GM12878 (cell line): Measurements from ENCODE around the gene KCNAB3. TPM values are rescaled to one million over a fixed set of nuclear protein-coding genes. Genes with fewer than 3 reads are reported as not detected.
A peak's percentile ranks its signal among the peaks of the same experiment; 100 is the strongest.

Experiments
- CEBPB ChIP-seq, 2 experiments: fragments of 150-350 bp in 1 of 2; IDR thresholded peaks; 2 replicates each; pipeline ENCODE4 v1.6.1; 2012 to 2014; ENCODE audit warnings: low read depth in 2 of 2, low read length in 2 of 2, borderline replicate concordance in 1 of 2, inconsistent platforms in 1 of 2
- E4F1 ChIP-seq: fragments of 450-650 bp; IDR thresholded peaks from 2 replicates; pipeline ENCODE4 v1.6.1; 2018; ENCODE audit warnings: borderline replicate concordance, mild to moderate bottlenecking; ENCODE audit not compliant: partially characterized antibody
- EZH2 ChIP-seq: IDR thresholded peaks from 2 replicates; pipeline ENCODE4 v1.6.1; 2012; ENCODE audit warnings: low read depth, mild to moderate bottlenecking, control low read depth, inconsistent platforms, low read length, borderline replicate concordance; ENCODE audit not compliant: control insufficient read depth
- FOXK2 ChIP-seq: fragments of 450-650 bp; IDR thresholded peaks from 2 replicates; pipeline ENCODE4 v1.6.1; 2017; ENCODE audit warnings: mild to moderate bottlenecking, moderate library complexity
- JUNB ChIP-seq: IDR thresholded peaks from 2 replicates; pipeline ENCODE4 v1.6.1; 2016; ENCODE audit warnings: antibody characterized with exemption, mild to moderate bottlenecking
- JUND ChIP-seq: IDR thresholded peaks from 2 replicates; pipeline ENCODE4 v1.6.1; 2012; ENCODE audit warnings: low read depth, mild to moderate bottlenecking, low read length, improper control_type of control experiment, moderate library complexity
- PAX5 ChIP-seq: IDR thresholded peaks from 2 replicates; pipeline ENCODE4 v1.6.1; 2011; ENCODE audit warnings: low read depth, low read length, borderline replicate concordance
- RBBP5 ChIP-seq: fragments of 200-600 bp; sonication (generic); conservative IDR thresholded peaks from 2 replicates; pipeline ENCODE4 v1.6.1; 2016
- RCOR1 ChIP-seq: conservative IDR thresholded peaks from 2 replicates; pipeline ENCODE4 v1.6.1; 2012; ENCODE audit warnings: low read depth, low read length, improper control_type of control experiment
- RELB ChIP-seq: fragments of 450-650 bp; IDR thresholded peaks from 2 replicates; pipeline ENCODE4 v1.6.1; 2017; ENCODE audit warnings: low read depth, mild to moderate bottlenecking, moderate library complexity
- SUPT20H ChIP-seq: IDR thresholded peaks from 2 replicates; pipeline ENCODE4 v1.6.1; 2011; ENCODE audit warnings: low read depth, mild to moderate bottlenecking, low read length, moderate library complexity, borderline replicate concordance; ENCODE audit not compliant: control insufficient read depth
- ZSCAN29 ChIP-seq: fragments of 450-650 bp; IDR thresholded peaks from 2 replicates; pipeline ENCODE4 v1.6.1; 2017; ENCODE audit warnings: mild to moderate bottlenecking, moderate library complexity
- polyA plus RNA-seq, 11 experiments: library from polyadenylated mRNA; depleted of rRNA in 4 of 11; unstranded in 6 of 11; stranded (reverse) in 5 of 11; fragments of >200 nt; fragmentation: Nextera tagmentation in 4 of 11; fragmentation: Illumina TruSeq in 1 of 11; extraction: Ambion mirVana in 4 of 11; extraction: Trizol in 1 of 11; gene quantifications; 1 replicate in 1 of 11; 2 replicates in 10 of 11; pipeline versions ENCODE4 v1.2.1 to v1.2.3, GENCODE V29; 2011 to 2016; ENCODE audit warnings: inconsistent platforms in 2 of 11, missing spikeins in 2 of 11, low read depth in 1 of 11
- total RNA-seq, 4 experiments: library from RNA; depleted of rRNA in 3 of 4; stranded (reverse); fragments of >200 nt in 3 of 4; fragmentation: Illumina TruSeq in 1 of 4; extraction: Trizol in 1 of 4; gene quantifications; 2 replicates each; pipeline versions ENCODE4 v1.2.1 to v1.2.3, GENCODE V29; 2013 to 2021
- TF ChIP-seq, protein P1 (sequence below): IDR thresholded peaks from 2 replicates; pipeline ENCODE4 v1.6.1; 2012; ENCODE audit warnings: low read depth, low read length, improper control_type of control experiment
- TF ChIP-seq, protein P2 (sequence below): fragments of 450-650 bp; IDR thresholded peaks from 2 replicates; pipeline ENCODE4 v1.6.1; 2014; ENCODE audit warnings: mild to moderate bottlenecking
- TF ChIP-seq, protein P3 (sequence below): fragments of 450-650 bp; formaldehyde crosslinking; IDR thresholded peaks from 2 replicates; pipeline ENCODE4 v1.4.0; 2022; ENCODE audit warnings: mild to moderate bottlenecking, moderate library complexity
- TF ChIP-seq, protein P4 (sequence below): IDR thresholded peaks from 2 replicates; pipeline ENCODE4 v1.6.1; 2012; ENCODE audit warnings: low read depth, low read length, improper control_type of control experiment

KCNAB3 gene
- total and polyA plus RNA-seq, 10 of the 15 experiments (the other 5 are each of a cell fraction or from before 2014, with no cell fraction given), result 0.22 to 7.9 (median 1.8) TPM

- TF ChIP-seq, protein P1, sequence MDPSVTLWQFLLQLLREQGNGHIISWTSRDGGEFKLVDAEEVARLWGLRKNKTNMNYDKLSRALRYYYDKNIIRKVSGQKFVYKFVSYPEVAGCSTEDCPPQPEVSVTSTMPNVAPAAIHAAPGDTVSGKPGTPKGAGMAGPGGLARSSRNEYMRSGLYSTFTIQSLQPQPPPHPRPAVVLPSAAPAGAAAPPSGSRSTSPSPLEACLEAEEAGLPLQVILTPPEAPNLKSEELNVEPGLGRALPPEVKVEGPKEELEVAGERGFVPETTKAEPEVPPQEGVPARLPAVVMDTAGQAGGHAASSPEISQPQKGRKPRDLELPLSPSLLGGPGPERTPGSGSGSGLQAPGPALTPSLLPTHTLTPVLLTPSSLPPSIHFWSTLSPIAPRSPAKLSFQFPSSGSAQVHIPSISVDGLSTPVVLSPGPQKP, result no peak
- TF ChIP-seq RELB, result peak; percentile 39; the same call in 1 of the 2 replicates
- TF ChIP-seq JUND, result peak; percentile 57; the same call in 1 of the 2 replicates
- no peak for TF ChIP-seq CEBPB (IDR thresholded peaks at IDR 0.05; ENCODE audit: borderline replicate concordance in 1 of 2, low read depth in 2 of 2, low read length in 2 of 2)
- no peak for TF ChIP-seq RBBP5
- no peak for TF ChIP-seq E4F1
- no peak for TF ChIP-seq ZSCAN29
- TF ChIP-seq PAX5, result no peak
- TF ChIP-seq, protein P2, sequence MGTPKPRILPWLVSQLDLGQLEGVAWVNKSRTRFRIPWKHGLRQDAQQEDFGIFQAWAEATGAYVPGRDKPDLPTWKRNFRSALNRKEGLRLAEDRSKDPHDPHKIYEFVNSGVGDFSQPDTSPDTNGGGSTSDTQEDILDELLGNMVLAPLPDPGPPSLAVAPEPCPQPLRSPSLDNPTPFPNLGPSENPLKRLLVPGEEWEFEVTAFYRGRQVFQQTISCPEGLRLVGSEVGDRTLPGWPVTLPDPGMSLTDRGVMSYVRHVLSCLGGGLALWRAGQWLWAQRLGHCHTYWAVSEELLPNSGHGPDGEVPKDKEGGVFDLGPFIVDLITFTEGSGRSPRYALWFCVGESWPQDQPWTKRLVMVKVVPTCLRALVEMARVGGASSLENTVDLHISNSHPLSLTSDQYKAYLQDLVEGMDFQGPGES, result no peak
- TF ChIP-seq, protein P3, sequence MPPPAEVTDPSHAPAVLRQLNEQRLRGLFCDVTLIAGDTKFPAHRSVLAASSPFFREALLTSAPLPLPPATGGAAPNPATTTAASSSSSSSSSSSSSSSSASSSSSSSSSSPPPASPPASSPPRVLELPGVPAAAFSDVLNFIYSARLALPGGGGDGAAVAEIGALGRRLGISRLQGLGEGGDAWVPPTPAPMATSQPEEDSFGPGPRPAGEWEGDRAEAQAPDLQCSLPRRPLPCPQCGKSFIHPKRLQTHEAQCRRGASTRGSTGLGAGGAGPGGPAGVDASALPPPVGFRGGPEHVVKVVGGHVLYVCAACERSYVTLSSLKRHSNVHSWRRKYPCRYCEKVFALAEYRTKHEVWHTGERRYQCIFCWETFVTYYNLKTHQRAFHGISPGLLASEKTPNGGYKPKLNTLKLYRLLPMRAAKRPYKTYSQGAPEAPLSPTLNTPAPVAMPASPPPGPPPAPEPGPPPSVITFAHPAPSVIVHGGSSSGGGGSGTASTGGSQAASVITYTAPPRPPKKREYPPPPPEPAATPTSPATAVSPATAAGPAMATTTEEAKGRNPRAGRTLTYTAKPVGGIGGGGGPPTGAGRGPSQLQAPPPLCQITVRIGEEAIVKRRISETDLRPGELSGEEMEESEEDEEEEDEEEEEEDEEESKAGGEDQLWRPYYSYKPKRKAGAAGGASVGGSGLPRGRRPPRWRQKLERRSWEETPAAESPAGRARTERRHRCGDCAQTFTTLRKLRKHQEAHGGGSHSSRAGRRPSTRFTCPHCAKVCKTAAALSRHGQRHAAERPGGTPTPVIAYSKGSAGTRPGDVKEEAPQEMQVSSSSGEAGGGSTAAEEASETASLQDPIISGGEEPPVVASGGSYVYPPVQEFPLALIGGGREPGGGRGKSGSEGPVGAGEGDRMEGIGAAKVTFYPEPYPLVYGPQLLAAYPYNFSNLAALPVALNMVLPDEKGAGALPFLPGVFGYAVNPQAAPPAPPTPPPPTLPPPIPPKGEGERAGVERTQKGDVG (CRISPR knock-in tag), result no peak
- TF ChIP-seq JUNB, result peak; percentile 89
- TF ChIP-seq RCOR1, result no peak
- TF ChIP-seq, protein P4, sequence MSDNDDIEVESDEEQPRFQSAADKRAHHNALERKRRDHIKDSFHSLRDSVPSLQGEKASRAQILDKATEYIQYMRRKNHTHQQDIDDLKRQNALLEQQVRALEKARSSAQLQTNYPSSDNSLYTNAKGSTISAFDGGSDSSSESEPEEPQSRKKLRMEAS, result peak; percentile 76; the same call in 1 of the 2 replicates
- no peak for TF ChIP-seq EZH2
- TF ChIP-seq FOXK2, result no peak
- no peak for TF ChIP-seq SUPT20H
Observed at GRCh38 chr17:7951143-7951792, 21.6 kb upstream of the KCNAB3 start (continued).
